HG03135 (cell line): ENCODE measurements around the gene TNFSF8.

Source experiments
- ATAC-seq: cut with Tn5 transposase; IDR thresholded peaks from one replicate; pipeline ENCODE4 v1.9.1; 2021; ENCODE audit warnings: mild to moderate bottlenecking, moderate library complexity; ENCODE audit not compliant: unreplicated experiment

Gene TNFSF8

DNA sequence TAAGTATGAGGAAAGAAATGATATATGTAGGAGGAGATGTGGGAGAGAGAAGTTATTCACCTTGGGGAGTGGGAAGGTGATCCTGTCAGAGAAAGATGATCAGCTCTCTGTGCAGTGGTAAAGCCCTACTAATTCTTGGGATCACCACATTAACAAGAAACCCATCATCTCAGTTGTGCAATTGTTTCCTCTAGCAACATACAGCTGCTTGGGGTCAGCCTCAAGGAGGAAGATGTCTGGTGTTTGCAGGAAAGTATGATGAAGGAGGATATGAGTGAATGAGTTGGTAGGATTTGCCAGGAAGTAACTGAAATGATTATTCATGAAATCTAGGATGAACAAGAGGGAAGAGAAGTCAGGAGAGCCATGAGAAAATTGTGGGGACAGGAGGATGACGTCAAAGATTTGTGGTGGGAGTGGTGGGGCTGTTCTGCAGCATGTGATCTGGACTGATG is 50.1 kb downstream of the TNFSF8 start:
- no peak for ATAC-seq

DNA sequence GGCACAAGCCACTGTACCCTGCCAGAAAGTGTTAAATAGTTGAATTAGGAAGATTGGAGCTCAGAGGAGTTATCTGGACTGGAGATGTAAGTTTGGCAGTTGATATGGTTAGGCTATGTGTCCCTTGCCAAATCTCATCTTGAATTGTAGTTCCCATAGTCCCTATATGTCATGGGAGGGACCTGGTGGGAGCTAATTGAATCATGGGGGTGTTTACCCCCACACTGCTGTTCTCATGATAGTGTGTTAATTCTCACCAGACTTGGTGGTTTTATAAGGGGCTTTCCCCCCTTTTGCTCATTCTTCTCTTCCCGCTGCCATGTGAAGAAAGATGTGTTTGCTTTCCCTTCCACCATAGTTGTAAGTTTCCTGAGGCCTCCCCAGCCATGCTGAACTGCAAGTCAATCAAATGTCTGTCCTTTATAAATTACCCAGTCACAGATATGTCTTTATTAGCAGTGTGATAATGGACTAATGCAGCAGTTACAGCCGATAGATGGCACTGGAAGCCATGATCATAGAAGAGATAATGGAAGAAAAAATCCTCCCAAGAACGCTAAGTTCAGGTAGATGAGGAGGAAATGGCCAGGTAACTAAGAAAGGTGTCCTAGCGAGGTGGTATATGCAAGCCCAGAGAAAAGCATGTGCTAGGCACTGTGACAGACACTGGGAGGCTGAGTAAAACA is 51.4 kb downstream of the TNFSF8 start:
- ATAC-seq, result no peak

DNA sequence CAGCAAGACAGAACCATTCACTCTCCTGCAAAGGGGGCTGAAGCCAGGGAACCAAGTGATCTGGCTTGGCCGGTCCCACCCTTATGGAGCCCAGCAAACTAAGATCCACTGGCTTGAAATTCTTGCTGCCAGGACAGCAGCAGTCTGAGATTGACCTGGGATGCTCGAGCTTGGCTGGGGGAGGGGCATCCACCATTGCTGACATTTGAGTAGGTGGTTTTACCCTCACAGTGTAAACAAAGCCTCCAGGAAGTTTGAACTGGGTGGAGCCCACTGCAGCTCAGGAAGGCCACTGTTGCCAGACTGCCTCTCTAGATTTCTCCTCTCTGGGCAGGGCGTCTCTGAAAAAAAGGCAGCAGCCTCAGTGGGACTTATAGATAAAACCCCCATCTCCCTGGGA is 60.5 kb downstream of the TNFSF8 start:
- ATAC-seq, result no peak

DNA sequence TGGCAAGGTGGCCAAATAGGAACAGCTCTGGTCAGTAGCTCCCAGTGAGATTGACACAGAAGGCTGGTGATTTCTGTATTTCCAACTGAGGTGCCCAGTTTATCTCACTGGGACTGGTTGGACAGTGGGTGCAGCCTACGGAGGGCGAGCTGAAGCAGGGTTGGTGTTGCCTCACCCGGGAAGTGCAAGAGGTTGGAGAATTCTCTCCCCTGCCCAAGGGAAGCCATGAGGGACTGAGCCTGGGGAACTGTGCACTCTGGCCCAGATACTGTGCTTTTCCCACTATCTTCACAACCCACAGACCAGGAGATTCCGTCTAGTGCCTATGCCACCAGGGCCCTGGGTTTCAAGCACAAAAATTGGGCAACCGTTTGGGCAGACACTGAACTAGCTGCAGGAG is 61.0 kb downstream of the TNFSF8 start:
- no peak for ATAC-seq

DNA sequence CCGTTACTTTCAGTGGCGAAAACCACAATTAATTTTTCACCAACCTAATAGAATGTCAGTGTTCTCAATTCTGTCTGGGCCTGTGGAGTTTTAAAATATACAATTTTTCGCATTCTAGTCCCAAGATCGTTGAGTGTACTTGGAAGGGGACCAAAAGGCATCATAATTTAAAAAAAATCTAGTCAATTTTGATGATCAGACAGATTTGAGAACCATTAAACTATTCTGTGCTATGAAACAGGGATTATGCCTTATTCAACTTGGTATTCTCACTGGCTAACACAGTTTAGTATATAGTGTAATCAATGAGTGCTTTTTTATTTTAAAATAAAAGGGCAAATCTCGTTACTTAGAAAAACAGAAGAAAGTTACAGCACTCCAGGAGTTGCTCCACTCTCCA is 63.1 kb downstream of the TNFSF8 start:
- no peak for ATAC-seq

DNA sequence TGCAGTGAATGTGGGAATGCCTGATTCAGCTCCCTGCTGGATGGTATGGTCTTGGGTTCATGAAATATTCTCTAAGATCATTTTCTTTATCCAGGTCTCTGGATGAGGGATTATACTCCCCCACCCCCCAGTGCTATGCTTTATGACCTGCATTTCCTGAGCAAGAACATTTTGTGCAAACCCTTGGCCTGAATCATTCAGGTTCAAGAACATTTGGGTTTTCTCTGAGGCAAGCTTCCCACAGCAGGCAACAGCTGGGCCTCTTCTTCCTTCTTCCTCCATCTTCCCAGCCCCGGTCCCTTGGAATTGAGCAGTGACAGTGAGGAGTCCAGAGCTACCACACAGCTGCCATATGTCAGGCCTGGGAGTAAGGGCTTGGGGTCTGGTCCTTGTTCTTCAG is 65.9 kb downstream of the TNFSF8 start:
- ATAC-seq, result no peak

DNA sequence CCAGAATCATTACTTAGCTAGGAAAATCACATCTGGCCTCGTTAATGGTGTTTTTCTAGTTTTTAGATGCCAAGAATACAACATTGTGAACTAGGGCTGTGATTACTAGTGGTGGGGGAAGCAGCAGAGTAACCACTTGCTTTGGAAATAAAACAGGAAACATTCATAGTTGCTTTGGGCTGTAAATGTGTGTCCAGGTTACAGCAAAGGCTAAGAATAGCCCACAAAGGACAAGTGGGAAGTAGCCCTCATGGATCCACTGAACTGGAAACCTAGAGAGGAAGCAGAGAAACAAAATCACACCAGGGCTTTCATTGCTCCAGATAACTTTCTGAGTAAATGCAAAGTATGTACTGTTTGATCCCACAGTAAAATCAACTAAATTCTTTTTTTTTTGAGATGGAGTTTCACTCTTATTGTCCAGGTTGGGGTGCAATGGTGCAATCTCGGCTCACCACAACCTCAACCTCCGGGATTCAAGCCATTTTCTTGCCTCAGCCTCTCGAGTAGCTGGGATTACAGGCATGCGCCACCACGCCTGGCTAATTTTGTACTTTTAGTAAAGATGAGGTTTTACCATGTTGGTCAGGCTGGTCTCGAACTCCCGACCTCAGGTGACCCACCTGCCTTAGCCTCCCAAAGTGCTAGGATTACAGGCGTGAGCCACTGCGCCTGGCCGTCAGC is 68.3 kb downstream of the TNFSF8 start:
- no peak for ATAC-seq

DNA sequence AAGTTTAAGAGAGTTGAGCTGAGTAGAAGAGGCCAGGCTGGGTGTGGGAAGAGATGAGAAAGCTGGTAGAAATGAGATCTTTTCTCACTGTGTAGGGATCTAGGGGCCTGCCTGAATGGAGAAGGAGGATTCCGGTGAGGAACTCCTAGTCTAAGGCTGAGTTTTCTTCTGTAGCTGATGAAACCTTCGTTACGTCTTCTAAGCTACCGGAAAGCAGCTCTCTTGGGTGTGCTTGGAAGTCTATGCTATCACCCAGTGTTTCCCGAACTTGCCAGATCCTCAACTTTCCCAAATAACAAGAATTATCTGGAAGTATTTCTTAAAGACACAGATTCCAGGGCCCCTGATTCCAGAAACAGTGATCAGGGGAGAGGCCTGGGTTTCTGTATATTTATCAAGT is 69.1 kb downstream of the TNFSF8 start:
- ATAC-seq, result no peak

DNA sequence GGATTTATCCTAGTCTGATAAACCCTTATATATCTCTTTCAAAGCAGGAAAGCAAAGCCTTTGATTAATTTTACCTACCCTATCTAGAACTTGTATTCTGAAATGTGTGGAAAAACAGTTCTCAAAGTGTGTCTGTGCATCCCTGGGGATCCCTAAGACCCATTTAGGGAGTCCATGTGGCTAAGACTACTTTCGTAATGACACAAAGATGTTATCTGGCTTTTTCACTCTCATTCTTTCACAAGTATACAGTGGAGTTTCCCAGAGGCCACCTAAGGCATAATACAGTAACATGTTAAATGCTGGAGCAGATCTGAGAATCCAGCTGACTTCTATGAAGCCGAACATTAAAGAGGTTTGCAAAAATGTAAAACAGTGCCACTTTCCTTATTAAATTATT is 70.2 kb downstream of the TNFSF8 start:
- no peak for ATAC-seq

DNA sequence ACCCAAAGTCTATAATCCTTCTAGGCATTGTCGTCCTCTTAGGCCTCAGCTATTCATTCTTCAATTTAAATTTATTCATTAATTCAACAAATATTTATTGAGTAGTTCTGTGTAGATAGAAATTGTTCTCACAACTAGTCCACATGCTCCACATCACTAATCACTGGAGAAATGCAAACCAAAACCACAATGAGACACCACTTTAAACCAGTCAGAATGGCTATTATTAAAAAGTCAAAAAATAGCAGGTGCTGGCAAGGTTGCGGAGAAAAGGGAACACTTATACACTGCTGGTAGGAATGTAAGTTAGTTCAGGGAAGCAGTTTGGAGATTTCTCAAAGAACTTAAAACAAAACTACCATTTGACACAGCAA is 73.5 kb downstream of the TNFSF8 start:
- ATAC-seq, result no peak

DNA sequence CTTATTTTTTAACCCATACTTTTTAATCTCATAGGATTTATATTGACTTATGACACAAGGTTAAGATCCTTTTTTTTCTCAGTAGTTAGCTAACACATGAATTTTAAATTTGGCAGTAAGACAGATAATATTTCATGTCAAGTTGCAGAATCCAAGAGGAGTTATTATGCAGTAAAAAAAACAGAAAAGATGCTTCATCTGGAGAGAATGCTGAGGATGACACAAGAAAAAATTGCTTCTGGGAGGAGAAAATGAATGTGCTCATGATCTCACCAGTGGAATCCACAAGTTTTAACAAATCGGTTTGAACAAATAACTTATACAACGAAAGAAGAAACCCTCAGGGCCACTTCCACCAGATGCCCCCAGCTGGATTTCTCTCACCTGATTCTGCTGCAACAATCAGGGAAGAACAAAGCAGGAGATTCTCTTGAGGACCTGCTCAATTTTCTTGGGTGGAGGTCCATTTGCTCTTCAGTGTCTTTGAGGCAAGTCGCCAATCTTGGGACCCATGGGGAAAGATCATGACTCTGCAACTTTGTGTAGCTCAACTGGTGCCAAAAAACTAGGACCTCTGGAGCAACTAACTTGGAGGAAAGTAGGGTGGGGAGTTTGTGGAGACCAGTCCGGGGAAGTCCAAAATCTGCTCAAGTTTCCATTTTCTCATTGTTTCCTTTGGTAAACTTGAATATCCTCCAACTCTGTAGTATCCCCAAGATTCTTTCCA is 74.0 kb downstream of the TNFSF8 start:
- ATAC-seq, result no peak

DNA sequence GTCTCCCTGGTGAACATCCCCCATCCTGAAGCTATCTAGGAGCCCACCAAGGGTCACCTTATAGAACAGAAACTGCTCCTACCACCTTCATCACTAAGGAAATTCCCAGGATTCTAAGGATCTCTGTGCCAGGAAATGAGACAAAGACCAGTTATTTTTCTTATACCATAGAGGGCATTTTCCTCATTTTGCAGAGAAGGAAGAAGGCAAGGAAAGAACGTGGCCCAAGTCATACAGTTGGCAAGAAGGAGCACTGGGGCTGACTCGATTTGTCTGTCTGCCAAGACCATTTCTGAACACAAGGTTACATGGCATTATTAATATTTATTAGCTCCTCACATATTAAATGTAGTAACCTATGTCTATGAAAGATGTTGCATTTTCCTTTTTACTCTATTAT is 74.9 kb downstream of the TNFSF8 start:
- no peak for ATAC-seq

DNA sequence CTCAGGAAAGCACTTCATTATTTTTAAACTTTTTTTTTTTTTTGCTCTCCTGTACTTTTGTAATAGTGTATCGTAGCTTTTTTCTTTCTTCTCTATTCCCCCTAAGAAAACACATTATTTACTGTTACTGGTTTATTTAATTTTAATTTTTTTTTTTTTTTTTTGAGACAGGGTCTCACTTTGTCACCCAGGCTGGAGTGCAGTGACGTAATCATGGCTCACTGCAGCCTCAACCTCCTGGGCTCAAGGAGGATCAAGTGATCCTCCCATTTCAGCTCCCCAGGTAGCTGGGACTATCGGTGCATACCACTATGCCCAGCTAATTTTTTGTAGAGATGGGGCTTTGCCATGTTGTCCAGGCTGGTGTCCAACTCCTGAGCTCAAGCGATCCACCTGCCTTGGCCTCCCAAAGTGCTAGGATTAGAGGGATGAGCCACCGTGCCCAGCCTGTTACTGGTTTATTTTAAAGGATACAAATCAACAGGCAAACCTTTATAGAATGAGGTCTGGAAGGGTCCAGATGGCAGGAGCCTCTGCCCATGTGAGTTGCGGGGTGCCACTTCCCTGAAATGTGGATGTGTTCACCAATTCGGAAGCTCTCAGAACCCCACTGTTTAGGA is 75.5 kb downstream of the TNFSF8 start:
- ATAC-seq, result no peak

DNA sequence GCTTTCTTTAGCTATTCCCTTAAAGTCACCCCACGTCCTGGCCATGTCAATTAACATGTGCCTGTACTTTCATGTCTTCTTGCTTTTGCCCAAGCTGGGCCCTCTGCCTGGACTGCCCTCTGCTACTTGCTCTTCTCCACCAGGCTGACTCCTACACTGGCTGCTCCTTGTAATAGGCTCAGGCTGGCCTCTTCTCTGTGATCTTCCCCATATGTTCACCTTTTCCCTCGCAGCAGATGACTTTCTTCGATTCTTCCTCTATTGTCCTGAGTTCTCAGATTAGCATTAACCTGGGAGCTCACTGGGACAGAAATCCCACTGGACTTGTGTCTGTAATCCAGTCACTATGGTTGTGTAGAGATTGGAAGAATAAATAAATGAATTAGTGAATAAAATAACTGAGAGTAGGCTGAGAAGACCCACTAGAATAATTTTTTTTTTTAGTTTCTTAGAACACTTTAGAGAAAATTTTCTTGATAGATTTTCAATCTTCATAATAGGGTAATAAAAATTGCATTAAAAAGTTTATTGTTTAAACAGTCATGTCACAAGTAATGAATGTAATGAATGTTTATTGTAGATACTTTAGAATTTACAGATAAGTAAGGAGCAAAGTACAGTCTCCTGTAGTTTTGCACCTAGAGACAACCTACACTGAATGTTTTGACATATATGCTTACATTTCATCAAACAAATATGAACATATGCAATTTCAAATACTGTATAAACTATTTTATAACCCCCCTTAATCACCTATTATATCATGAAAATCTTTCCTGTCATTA is 77.1 kb downstream of the TNFSF8 start:
- no peak for ATAC-seq

DNA sequence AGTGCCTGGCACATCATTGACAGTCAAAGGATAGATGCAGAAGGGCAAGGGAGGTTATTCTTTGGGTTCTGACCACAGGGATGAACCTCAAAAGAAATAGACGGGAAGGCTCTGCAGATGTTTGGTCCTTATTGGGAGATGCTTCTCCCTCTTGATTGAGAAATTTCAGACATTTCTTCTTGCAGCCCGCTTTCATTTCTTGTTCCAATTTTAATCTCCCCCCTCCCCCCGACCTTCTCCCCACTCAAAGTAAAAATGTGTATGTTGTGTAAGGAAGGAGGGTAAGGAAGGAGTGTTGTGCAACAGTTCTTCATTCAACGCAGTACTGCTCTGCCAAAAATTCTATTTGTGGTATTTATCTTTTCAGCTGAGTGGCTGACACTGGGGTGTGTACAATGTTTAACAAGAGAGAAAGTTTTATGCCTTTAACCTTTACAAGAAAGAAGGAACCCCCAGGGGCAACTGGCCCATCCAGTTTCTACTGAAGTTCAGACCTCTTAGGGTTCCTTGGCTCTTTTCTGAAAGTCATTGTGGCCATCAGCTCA is 78.3 kb downstream of the TNFSF8 start:
- no peak for ATAC-seq

DNA sequence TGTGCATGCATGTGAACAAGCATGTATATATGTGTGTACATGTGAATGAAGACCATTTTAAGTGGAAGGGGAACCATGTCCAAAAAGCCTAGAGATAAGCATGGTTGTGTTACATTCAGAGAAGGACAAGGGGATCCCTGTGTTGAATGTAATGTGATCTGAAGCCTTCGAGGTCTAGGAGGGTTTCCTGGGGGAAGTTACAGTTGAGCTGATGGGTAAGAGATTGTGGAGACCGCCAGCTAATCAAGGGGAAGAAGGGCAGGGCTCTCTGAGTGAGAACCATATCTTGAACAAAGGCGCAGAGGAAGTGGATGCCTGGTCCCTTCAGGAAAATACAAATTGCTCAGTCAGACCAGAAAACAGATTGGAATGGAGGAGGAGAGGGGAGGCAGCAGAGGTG is 79.1 kb downstream of the TNFSF8 start:
- ATAC-seq, result no peak
